DND-41 (cell line): ENCODE results near the gene SLC4A1AP.

Source experiments
- ATAC-seq: fragments of 200-7000 bp; cut with Tn5 transposase; 3 replicates; pipeline ENCODE4 v1.9.1; 2021; ENCODE audit warnings: low read depth; ENCODE audit not compliant: insufficient read depth
- DNase-seq: peaks from one replicate; pipeline ENCODE4 v3.0.0-alpha.2; 2020
- H2AFZ ChIP-seq: 2 replicates; pipeline ENCODE4 v1.6.0; 2012; ENCODE audit warnings: low read depth, low read length
- H3K27ac ChIP-seq: 2 replicates; pipeline ENCODE4 v1.5.1; 2012; ENCODE audit warnings: low read length, inconsistent platforms
- H3K27me3 ChIP-seq: fragments of 200-600 bp; sonication (generic); 2 replicates; pipeline ENCODE4 v1.6.0; 2012; ENCODE audit warnings: low read length, mild to moderate bottlenecking, inconsistent platforms; ENCODE audit not compliant: insufficient read depth, poor library complexity
- H3K36me3 ChIP-seq: 2 replicates; pipeline ENCODE4 v1.5.1; 2012; ENCODE audit warnings: low read length, inconsistent platforms; ENCODE audit not compliant: insufficient read depth
- H3K4me1 ChIP-seq: 2 replicates; pipeline ENCODE4 v1.5.1; 2012; ENCODE audit warnings: mild to moderate bottlenecking, low read length; ENCODE audit not compliant: insufficient read depth
- H3K4me2 ChIP-seq: 2 replicates; pipeline ENCODE4 v1.6.0; 2012; ENCODE audit warnings: mild to moderate bottlenecking, moderate library complexity, low read length, inconsistent platforms; ENCODE audit not compliant: insufficient read depth
- H3K4me3 ChIP-seq, 2 experiments: fragments of 200-600 bp in 1 of 2; shearing (Covaris generic) in 1 of 2; 2 replicates each; pipeline ENCODE4 v1.5.1; 2012 to 2016; ENCODE audit warnings: inconsistent platforms in 2 of 2, low read length in 2 of 2, mild to moderate bottlenecking in 2 of 2, low read depth in 1 of 2, moderate library complexity in 1 of 2
- H3K79me2 ChIP-seq: 2 replicates; pipeline ENCODE4 v1.6.0; 2012; ENCODE audit warnings: low read length, inconsistent platforms; ENCODE audit not compliant: insufficient read depth
- H3K9ac ChIP-seq: 2 replicates; pipeline ENCODE4 v1.6.0; 2012; ENCODE audit warnings: low read depth, mild to moderate bottlenecking, inconsistent platforms, low read length, moderate library complexity
- H3K9me3 ChIP-seq: 2 replicates; pipeline ENCODE4 v1.5.1; 2012; ENCODE audit warnings: low read length, moderate library complexity, mild to moderate bottlenecking, inconsistent platforms; ENCODE audit not compliant: insufficient read depth, severe bottlenecking
- H4K20me1 ChIP-seq: 2 replicates; pipeline ENCODE4 v1.6.0; 2012; ENCODE audit warnings: low read length; ENCODE audit not compliant: insufficient read depth
- CTCF ChIP-seq: IDR thresholded peaks from 2 replicates; pipeline ENCODE4 v1.5.1; 2012; ENCODE audit warnings: borderline replicate concordance, low read length, moderate library complexity, mild to moderate bottlenecking; ENCODE audit not compliant: poor library complexity, severe bottlenecking; ENCODE audit errors: extremely low read depth
- EZH2 ChIP-seq: IDR thresholded peaks from 3 replicates; pipeline ENCODE4 v1.6.1; 2012; ENCODE audit warnings: borderline replicate concordance, low read depth, mild to moderate bottlenecking, moderate library complexity, low read length, inconsistent platforms; ENCODE audit not compliant: severe bottlenecking

SLC4A1AP gene

GRCh38 chr2:27705851-27706622 is 42.3 kb downstream of the SLC4A1AP start:
- Histone ChIP-seq H3K4me2 (no peak overlapping the region), H3K9me3 (no peaks in the 10 kb centered on the region), H3K9ac (no peak overlapping the region), H3K79me2 (no peaks in the 10 kb centered on the region), H3K27ac (no peak overlapping the region), H3K27me3 (peaks cover 5% of the 10 kb centered on the region), H2AFZ (no peak overlapping the region), H3K36me3 (no peaks in the 10 kb centered on the region), H3K4me1 (no peaks in the 10 kb centered on the region), H4K20me1 (no peaks in the 10 kb centered on the region), H3K4me3 (no peak overlapping the region)
- TF ChIP-seq CTCF: no peak
- TF ChIP-seq EZH2: no peak
- no peak for DNase-seq
- no peak for ATAC-seq

GRCh38 chr2:27707462-27708256 is 44.0 kb downstream of the SLC4A1AP start:
- Histone ChIP-seq H3K27ac (no peak overlapping the region), H3K4me2 (no peak overlapping the region), H3K9me3 (no peaks in the 10 kb centered on the region), H3K27me3 (peaks cover 5% of the 10 kb centered on the region), H3K4me1 (no peaks in the 10 kb centered on the region), H2AFZ (no peak overlapping the region), H3K4me3 (no peak overlapping the region), H4K20me1 (no peaks in the 10 kb centered on the region), H3K79me2 (no peaks in the 10 kb centered on the region), H3K9ac (no peak overlapping the region), H3K36me3 (no peaks in the 10 kb centered on the region)
- ATAC-seq: no peak
- TF ChIP-seq EZH2 (no peak), CTCF (no peak)
- no peak for DNase-seq

GRCh38 chr2:27708257-27708654 is 44.6 kb downstream of the SLC4A1AP start:
- Histone ChIP-seq H2AFZ (no peak overlapping the region), H3K4me3 (no peak overlapping the region), H3K4me1 (no peaks in the 10 kb centered on the region), H3K27me3 (peaks cover 5% of the 10 kb centered on the region), H3K36me3 (no peaks in the 10 kb centered on the region), H4K20me1 (no peaks in the 10 kb centered on the region), H3K4me2 (no peak overlapping the region), H3K27ac (no peak overlapping the region), H3K9ac (no peak overlapping the region), H3K9me3 (no peaks in the 10 kb centered on the region), H3K79me2 (no peaks in the 10 kb centered on the region)
- TF ChIP-seq CTCF (no peak), EZH2 (no peak)
- no peak for ATAC-seq
- no peak for DNase-seq
